Measurements from ENCODE around the gene MTREX. TPM values are rescaled to one million over a fixed set of nuclear protein-coding genes. Genes with fewer than 3 reads are reported as not detected.

MTREX gene
- total and polyA plus RNA-seq, 10 of the 15 experiments (the other 5 are each of a cell fraction or from before 2014, with no cell fraction given): 20.1 to 102 (median 49.0) TPM

DNA sequence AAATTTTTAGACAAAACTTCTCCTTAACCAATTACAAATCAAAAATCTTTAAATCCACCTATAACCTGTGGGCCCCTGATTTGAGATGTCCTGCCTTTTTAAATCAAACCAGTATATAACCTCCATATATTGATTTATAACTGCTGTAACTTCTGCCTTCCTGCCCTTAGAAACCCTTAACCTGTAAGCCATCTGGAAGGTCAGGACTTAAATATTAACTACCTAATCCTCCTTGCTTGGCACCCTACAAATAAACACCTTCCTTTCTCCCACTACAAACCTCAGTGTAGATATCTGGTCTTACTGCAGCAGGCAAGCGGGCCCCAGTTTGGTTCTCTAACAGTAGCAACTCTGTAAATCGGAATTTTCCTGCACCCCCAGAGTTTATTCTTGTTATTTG, 83.9 kb downstream of the MTREX start:
- BruUV-seq (replicated peaks): no TSS peak
- no peak for ATAC-seq
- CTCF ChIA-PET: interaction anchor here (0.6 kb wide), 1 partner anchor 297 kb away, joined by 3 read pairs; no protein-coding TSS in a partner anchor

More for the DNA sequence above, 83.9 kb downstream of the MTREX start:
- Histone ChIP-seq H3K4me2 (ENCODE audit: control insufficient read depth, insufficient read depth) (no peak overlapping the region), H3K79me2 (ENCODE audit: control insufficient read depth, insufficient read depth, low read length) (no peaks in the 10 kb centered on the region), H3K9ac (ENCODE audit: control insufficient read depth, insufficient read depth, low read length) (no peak overlapping the region), H3K27ac (ENCODE audit: control insufficient read depth, insufficient read depth) (no peak overlapping the region), H3K4me3 (no peak overlapping the region), H3K36me3 (ENCODE audit: control insufficient read depth in 2 of 2, insufficient read depth in 2 of 2, low read length in 1 of 2) (peaks cover 0 to 28% of the 10 kb centered on the region in 2 experiments; a peak in 3 of 4 replicates), H3K4me1 (ENCODE audit: control insufficient read depth, insufficient read depth, low read length) (no peaks in the 10 kb centered on the region), H3K9me3 (replicated peaks; ENCODE audit: control insufficient read depth, insufficient read depth, low read length) (peaks cover 5% of the 10 kb centered on the region; the same call in 2 of the 3 replicates), H2AFZ (ENCODE audit: control insufficient read depth, low read depth, low read length) (no peak overlapping the region), H3K27me3 (replicated peaks in 1 of 2; ENCODE audit: control insufficient read depth in 2 of 2, insufficient read depth in 2 of 2, low read length in 1 of 2) (no peaks in the 10 kb centered on the region), H4K20me1 (ENCODE audit: control insufficient read depth, insufficient read depth) (no peaks in the 10 kb centered on the region)
- FAIRE-seq (no peak), DNase-seq (ENCODE audit: low read depth, low spot score) (no peak)
- POLR2A ChIA-PET: interaction anchor here (0.7 kb wide), 2 partner anchors 141 to 182 kb away, joined by 3 to 4 read pairs; no protein-coding TSS in a partner anchor
- WGBS (ENCODE audit: insufficient coverage, insufficient replicate concordance, low lambda C conversion rate, missing lambda C conversion rate): 94% methylated on average over 2 of the region's 2 CpGs
- TF ChIP-seq TARDBP (IDR thresholded peaks at IDR 0.05; ENCODE audit: borderline replicate concordance) (no peak), BRCA1 (IDR thresholded peaks at IDR 0.05; ENCODE audit: low read depth, low read length) (no peak), CREB1 (IDR thresholded peaks at IDR 0.05; ENCODE audit: low read depth) (no peak)
- TF ChIP-seq, protein P1, sequence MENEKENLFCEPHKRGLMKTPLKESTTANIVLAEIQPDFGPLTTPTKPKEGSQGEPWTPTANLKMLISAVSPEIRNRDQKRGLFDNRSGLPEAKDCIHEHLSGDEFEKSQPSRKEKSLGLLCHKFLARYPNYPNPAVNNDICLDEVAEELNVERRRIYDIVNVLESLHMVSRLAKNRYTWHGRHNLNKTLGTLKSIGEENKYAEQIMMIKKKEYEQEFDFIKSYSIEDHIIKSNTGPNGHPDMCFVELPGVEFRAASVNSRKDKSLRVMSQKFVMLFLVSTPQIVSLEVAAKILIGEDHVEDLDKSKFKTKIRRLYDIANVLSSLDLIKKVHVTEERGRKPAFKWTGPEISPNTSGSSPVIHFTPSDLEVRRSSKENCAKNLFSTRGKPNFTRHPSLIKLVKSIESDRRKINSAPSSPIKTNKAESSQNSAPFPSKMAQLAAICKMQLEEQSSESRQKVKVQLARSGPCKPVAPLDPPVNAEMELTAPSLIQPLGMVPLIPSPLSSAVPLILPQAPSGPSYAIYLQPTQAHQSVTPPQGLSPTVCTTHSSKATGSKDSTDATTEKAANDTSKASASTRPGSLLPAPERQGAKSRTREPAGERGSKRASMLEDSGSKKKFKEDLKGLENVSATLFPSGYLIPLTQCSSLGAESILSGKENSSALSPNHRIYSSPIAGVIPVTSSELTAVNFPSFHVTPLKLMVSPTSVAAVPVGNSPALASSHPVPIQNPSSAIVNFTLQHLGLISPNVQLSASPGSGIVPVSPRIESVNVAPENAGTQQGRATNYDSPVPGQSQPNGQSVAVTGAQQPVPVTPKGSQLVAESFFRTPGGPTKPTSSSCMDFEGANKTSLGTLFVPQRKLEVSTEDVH (IDR thresholded peaks at IDR 0.05; ENCODE audit: low read depth, partially characterized antibody): no peak
- RAD21 ChIA-PET (ENCODE audit: unreplicated experiment): no interaction called here
- intact Hi-C loops (cut with micrococcal nuclease; ENCODE audit: unreplicated experiment) (no loop called here), in situ Hi-C loops (cut with MboI) (no loop called here)
- SMC1A ChIA-PET (ENCODE audit: uncharacterized antibody, unreplicated experiment): interaction anchor here (1.4 to 1.9 kb wide), 2 partner anchors 10 to 13 kb away, joined by 3 to 6 read pairs; no protein-coding TSS in a partner anchor
